Uterus (tissue), 2 donors: ENCODE results near the gene LENEP.

Source experiments
- CTCF ChIP-seq, 4 experiments: fragments of 200-600 bp in 2 of 4; fragments of 450-650 bp in 2 of 4; sonication (generic) in 2 of 4; IDR thresholded peaks; one replicate each; pipeline ENCODE4 v1.5.1; 2016 to 2019; ENCODE audit warnings: antibody characterized with exemption in 4 of 4, mild to moderate bottlenecking in 2 of 4, moderate library complexity in 1 of 4
- POLR2A ChIP-seq, 2 donors: fragments of 450-650 bp; IDR thresholded peaks; one replicate each; pipeline ENCODE4 v1.6.1; 2016; ENCODE audit warnings: antibody characterized with exemption in 2 of 2, mild to moderate bottlenecking in 1 of 2, moderate library complexity in 1 of 2

- no peak for TF ChIP-seq CTCF (IDR thresholded peaks at IDR 0.05)
- TF ChIP-seq POLR2A (IDR thresholded peaks at IDR 0.05) = no peak
Measured at GRCh38 chr1:155019377-155020245, 26.2 kb downstream of the LENEP start.
